ENCODE results near the gene FBRSL1. TPM values are rescaled to one million over a fixed set of nuclear protein-coding genes. Genes with fewer than 3 reads are reported as not detected.

Gene FBRSL1
- total RNA-seq, 1 experiment from 2014 or later = 119 TPM

- intact Hi-C loops (cut with micrococcal nuclease; ENCODE audit: unreplicated experiment) = no loop called here
- Mint-ChIP-seq H3K4me3 (ENCODE audit: low read depth, unreplicated experiment) (no peak overlapping the region), H3K36me3 (ENCODE audit: insufficient read depth, unreplicated experiment) (peaks cover 16% of the 10 kb centered on the region), H3K27ac (ENCODE audit: unreplicated experiment) (no peak overlapping the region), H3K27me3 (ENCODE audit: unreplicated experiment) (no peaks in the 10 kb centered on the region), H3K9me3 (ENCODE audit: low read depth, unreplicated experiment) (no peaks in the 10 kb centered on the region), H3K4me1 (ENCODE audit: low read depth, unreplicated experiment) (peaks cover 15% of the 10 kb centered on the region)
- CTCF ChIA-PET = no interaction called here
- no peak for DNase-seq
- TF ChIP-seq CTCF (IDR thresholded peaks at IDR 0.05; ENCODE audit: unreplicated experiment) = no peak
- BruUV-seq (replicated peaks) = no TSS peak
Measured at GRCh38 chr12:132507656-132508490, 17.9 kb downstream of the FBRSL1 start.

- CTCF ChIA-PET = no interaction called here
- Mint-ChIP-seq H3K36me3 (ENCODE audit: insufficient read depth, unreplicated experiment) (peaks cover 21% of the 10 kb centered on the region), H3K4me1 (ENCODE audit: low read depth, unreplicated experiment) (peaks cover 10% of the 10 kb centered on the region), H3K27ac (ENCODE audit: unreplicated experiment) (no peak overlapping the region), H3K4me3 (ENCODE audit: low read depth, unreplicated experiment) (no peak overlapping the region), H3K27me3 (ENCODE audit: unreplicated experiment) (no peaks in the 10 kb centered on the region), H3K9me3 (ENCODE audit: low read depth, unreplicated experiment) (no peaks in the 10 kb centered on the region)
- intact Hi-C loops (cut with micrococcal nuclease; ENCODE audit: unreplicated experiment) = no loop called here
- no peak for DNase-seq
- TF ChIP-seq CTCF (IDR thresholded peaks at IDR 0.05; ENCODE audit: unreplicated experiment) = no peak
- BruUV-seq (replicated peaks) = no TSS peak
Measured at GRCh38 chr12:132508491-132508740, 18.5 kb downstream of the FBRSL1 start.

GRCh38 chr12:132508860-132509732 is 19.1 kb downstream of the FBRSL1 start:
- no peak overlapping the region for H3K4me3 Mint-ChIP-seq (ENCODE audit: low read depth, unreplicated experiment)
- H3K27ac Mint-ChIP-seq (ENCODE audit: unreplicated experiment) = no peak overlapping the region
- no peaks in the 10 kb centered on the region for H3K27me3 Mint-ChIP-seq (ENCODE audit: unreplicated experiment)
- no peak for DNase-seq
- H3K36me3 Mint-ChIP-seq (ENCODE audit: insufficient read depth, unreplicated experiment) = peaks cover 22% of the 10 kb centered on the region
- no TSS peak for BruUV-seq (replicated peaks)
- TF ChIP-seq CTCF (IDR thresholded peaks at IDR 0.05; ENCODE audit: unreplicated experiment) = no peak
- intact Hi-C loops (cut with micrococcal nuclease; ENCODE audit: unreplicated experiment) = no loop called here
- no peaks in the 10 kb centered on the region for H3K9me3 Mint-ChIP-seq (ENCODE audit: low read depth, unreplicated experiment)
- H3K4me1 Mint-ChIP-seq (ENCODE audit: low read depth, unreplicated experiment) = peaks cover 3% of the 10 kb centered on the region
- CTCF ChIA-PET = no interaction called here

GRCh38 chr12:132510111-132510724 is 20.3 kb downstream of the FBRSL1 start:
- Mint-ChIP-seq H3K27me3 (ENCODE audit: unreplicated experiment) (no peaks in the 10 kb centered on the region), H3K27ac (ENCODE audit: unreplicated experiment) (no peak overlapping the region), H3K4me3 (ENCODE audit: low read depth, unreplicated experiment) (no peak overlapping the region), H3K9me3 (ENCODE audit: low read depth, unreplicated experiment) (no peaks in the 10 kb centered on the region), H3K4me1 (ENCODE audit: low read depth, unreplicated experiment) (no peaks in the 10 kb centered on the region), H3K36me3 (ENCODE audit: insufficient read depth, unreplicated experiment) (peaks cover 22% of the 10 kb centered on the region)
- CTCF ChIA-PET = no interaction called here
- BruUV-seq (replicated peaks) = no TSS peak
- no peak for TF ChIP-seq CTCF (IDR thresholded peaks at IDR 0.05; ENCODE audit: unreplicated experiment)
- no peak for DNase-seq
- intact Hi-C loops (cut with micrococcal nuclease; ENCODE audit: unreplicated experiment) = no loop called here
